Keratinocyte (primary cell): ENCODE results near the gene CPA5. TPM values are rescaled to one million over a fixed set of nuclear protein-coding genes. Genes with fewer than 3 reads are reported as not detected.

Experiments used
- DNase-seq: peaks from one replicate; pipeline ENCODE4 v3.0.0-alpha.2; 2011; ENCODE audit warnings: low read depth, missing footprints, low spot score
- FAIRE-seq: peaks from 2 replicates; lab custom pipeline; 2011; peaks lifted over from hg19 to GRCh38; lab: Jason Lieb, UNC
- H2AFZ ChIP-seq: 2 replicates; pipeline ENCODE4 v1.6.0; 2012; ENCODE audit warnings: low read length, control low read depth, inconsistent platforms; ENCODE audit not compliant: control insufficient read depth
- H3K27ac ChIP-seq: 2 replicates; pipeline ENCODE4 v1.5.1; 2011; ENCODE audit warnings: low read length; ENCODE audit not compliant: control insufficient read depth, insufficient read depth
- H3K27me3 ChIP-seq: 3 replicates; pipeline ENCODE4 v1.6.0; 2011; ENCODE audit warnings: low read length; ENCODE audit not compliant: control insufficient read depth, insufficient read depth; ENCODE audit errors: extremely low read depth
- H3K36me3 ChIP-seq, 2 experiments: 2 replicates in 1 of 2; 3 replicates in 1 of 2; pipeline ENCODE4 v1.5.1; 2011; ENCODE audit warnings: low read length in 2 of 2, mild to moderate bottlenecking in 1 of 2; ENCODE audit not compliant: control insufficient read depth in 2 of 2, insufficient read depth in 2 of 2; ENCODE audit errors: extremely low read depth in 1 of 2
- H3K4me1 ChIP-seq: 3 replicates; pipeline ENCODE4 v1.5.1; 2011; ENCODE audit warnings: low read length; ENCODE audit not compliant: control insufficient read depth, insufficient read depth; ENCODE audit errors: extremely low read depth
- H3K4me2 ChIP-seq: 3 replicates; pipeline ENCODE4 v1.6.0; 2011; ENCODE audit warnings: low read depth, low read length; ENCODE audit not compliant: control insufficient read depth, insufficient read depth; ENCODE audit errors: extremely low read depth
- H3K4me3 ChIP-seq, 3 experiments: fragments of 200-600 bp in 1 of 3; sonication (generic) in 1 of 3; 2 replicates in 2 of 3; 3 replicates in 1 of 3; pipeline ENCODE4 v1.5.1; 2011 to 2016; ENCODE audit warnings: low read length in 3 of 3, mild to moderate bottlenecking in 3 of 3, control low read depth in 2 of 3, inconsistent platforms in 1 of 3, low read depth in 1 of 3, mixed read lengths in 1 of 3, mixed run types in 1 of 3, moderate library complexity in 1 of 3; ENCODE audit not compliant: control insufficient read depth in 2 of 3, insufficient read depth in 2 of 3; ENCODE audit errors: extremely low read depth in 1 of 3
- H3K79me2 ChIP-seq: 2 replicates; pipeline ENCODE4 v1.6.0; 2012; ENCODE audit warnings: low read length; ENCODE audit not compliant: control insufficient read depth, insufficient read depth
- H3K9ac ChIP-seq: 3 replicates; pipeline ENCODE4 v1.6.0; 2011; ENCODE audit warnings: low read length; ENCODE audit not compliant: control insufficient read depth, insufficient read depth; ENCODE audit errors: extremely low read depth
- H3K9me1 ChIP-seq: 3 replicates; pipeline ENCODE4 v1.6.0; 2011; ENCODE audit warnings: low read length; ENCODE audit not compliant: control insufficient read depth, insufficient read depth; ENCODE audit errors: extremely low read depth
- H3K9me3 ChIP-seq: 2 replicates; pipeline ENCODE4 v1.5.1; 2012; ENCODE audit warnings: low read depth, low read length; ENCODE audit not compliant: control insufficient read depth
- H4K20me1 ChIP-seq: 3 replicates; pipeline ENCODE4 v1.6.0; 2011; ENCODE audit warnings: low read length; ENCODE audit not compliant: control insufficient read depth, insufficient read depth; ENCODE audit errors: extremely low read depth
- CTCF ChIP-seq, 3 experiments: IDR thresholded peaks in 1 of 3; conservative IDR thresholded peaks in 1 of 3; optimal IDR thresholded peaks in 1 of 3; 2 replicates in 2 of 3; 3 replicates in 1 of 3; pipeline versions ENCODE3 to v1.5.1; 2011; ENCODE audit warnings: low read length in 3 of 3, mild to moderate bottlenecking in 3 of 3, moderate library complexity in 2 of 3, control low read depth in 1 of 3, inconsistent platforms in 1 of 3; ENCODE audit not compliant: insufficient read depth in 2 of 3; ENCODE audit errors: extremely low read depth in 1 of 3
- EZH2 ChIP-seq: IDR thresholded peaks from one replicate; pipeline ENCODE4 v1.6.1; 2012; ENCODE audit warnings: inconsistent platforms, mild to moderate bottlenecking, low read length, moderate library complexity
- dilution Hi-C: fragments of 300-500 bp; cut with MboI; formaldehyde crosslinking; loops from one replicate; pipeline ENCODE4 v1.7.0; 2020; ENCODE audit warnings: low sequenced_read_pairs; ENCODE audit not compliant: extremely low pct_ligation_motif_present
- polyA plus RNA-seq, 5 experiments: library from polyadenylated mRNA; depleted of rRNA in 3 of 5; stranded (reverse) in 3 of 5; stranded (forward) in 1 of 5; unstranded in 1 of 5; fragments of >200 nt; gene quantifications; 1 replicate in 1 of 5; 2 replicates in 3 of 5; 3 replicates in 1 of 5; pipeline versions ENCODE4 v1.2.1 to v1.2.3, GENCODE V29; 2011 to 2012; ENCODE audit warnings: missing spikeins in 2 of 5, low read depth in 1 of 5, low replicate concordance in 1 of 5

The CPA5 gene
- polyA plus RNA-seq, 1 donor (not counting 4 experiments of a cell fraction or from before 2014, with no cell fraction given): 0.24 TPM

GRCh38 chr7:130360518-130360917 is 15.9 kb downstream of the CPA5 start:
- Histone ChIP-seq H3K4me1 (peaks cover 42% of the 10 kb centered on the region), H3K9me1 (peaks cover 2% of the 10 kb centered on the region), H3K4me3 (no peak overlapping the region), H3K27ac (no peak overlapping the region), H3K9me3 (peaks cover 9% of the 10 kb centered on the region), H3K79me2 (no peaks in the 10 kb centered on the region), H3K4me2 (no peak overlapping the region), H4K20me1 (no peaks in the 10 kb centered on the region), H3K9ac (no peak overlapping the region), H3K27me3 (no peaks in the 10 kb centered on the region), H2AFZ (no peak overlapping the region), H3K36me3 (no peaks in the 10 kb centered on the region)
- FAIRE-seq (no peak), DNase-seq (no peak)
- no peak for TF ChIP-seq CTCF (optimal IDR thresholded peaks at IDR 0.05 in 1 of 3, IDR thresholded peaks at IDR 0.05 in 1 of 3, conservative IDR thresholded peaks at IDR 0.05 in 1 of 3; ENCODE audit: extremely low read depth in 1 of 3, insufficient read depth in 2 of 3, low read length in 3 of 3)
- no peak for TF ChIP-seq EZH2
- dilution Hi-C loops: no loop called here

- Histone ChIP-seq H3K79me2 (no peaks in the 10 kb centered on the region), H2AFZ (no peak overlapping the region), H3K27ac (no peak overlapping the region), H4K20me1 (no peaks in the 10 kb centered on the region), H3K9me3 (peaks cover 9% of the 10 kb centered on the region), H3K36me3 (no peaks in the 10 kb centered on the region), H3K4me2 (no peak overlapping the region), H3K27me3 (no peaks in the 10 kb centered on the region), H3K9ac (no peak overlapping the region), H3K4me3 (no peak overlapping the region), H3K9me1 (no peaks in the 10 kb centered on the region), H3K4me1 (peaks cover 41% of the 10 kb centered on the region)
- DNase-seq (no peak), FAIRE-seq (no peak)
- TF ChIP-seq CTCF (optimal IDR thresholded peaks at IDR 0.05 in 1 of 3, IDR thresholded peaks at IDR 0.05 in 1 of 3, conservative IDR thresholded peaks at IDR 0.05 in 1 of 3; ENCODE audit: extremely low read depth in 1 of 3, insufficient read depth in 2 of 3, low read length in 3 of 3) (no peak), EZH2 (no peak)
- dilution Hi-C loops: no loop called here
Measured at GRCh38 chr7:130361681-130362080, 17.1 kb downstream of the CPA5 start.
